SKM-1 (cell line): ENCODE data around the gene HBQ1.
"Not testable (repeated sequence)": the region's sequence is repeated elsewhere in the genome, so short reads cannot be mapped to it uniquely, and the experiment has no call there.

Experiments
- DNase-seq: peaks from one replicate; lab custom pipeline; 2025; ENCODE audit not compliant: unreplicated experiment; lab: John Stamatoyannopoulos, UW

Gene HBQ1

GRCh38 chr16:175011-175949 is 5.0 kb upstream of the HBQ1 start:
- DNase-seq = no peak

- DNase-seq = not testable (repeated sequence)
Observed at GRCh38 chr16:176006-176405, 4.3 kb upstream of the HBQ1 start.

- not testable (repeated sequence) for DNase-seq
Observed at GRCh38 chr16:176477-177382, 3.5 kb upstream of the HBQ1 start, which contains the start of gene HBA1. Gene HBA1 (plus strand): TSS chr16:176680. CDS start chr16:176717, 37 bp downstream.

- DNase-seq = peak; percentile 100
Observed at GRCh38 chr16:177394-177822, 2.9 kb upstream of the HBQ1 start.

- no peak for DNase-seq
Observed at GRCh38 chr16:177981-178667, 2.1 kb upstream of the HBQ1 start.

GRCh38 chr16:178668-179015 is 1.6 kb upstream of the HBQ1 start:
- no peak for DNase-seq

GRCh38 chr16:179211-180092 is 807 bp upstream of the HBQ1 start:
- DNase-seq = no peak

- DNase-seq = peak; percentile 49
Observed at GRCh38 chr16:180681-181564, 664 bp downstream of the HBQ1 start.

GRCh38 chr16:181565-182021 is 1.3 kb downstream of the HBQ1 start:
- no peak for DNase-seq

- DNase-seq = no peak
Observed at GRCh38 chr16:183005-183404, 2.7 kb downstream of the HBQ1 start.

- no peak for DNase-seq
Observed at GRCh38 chr16:185213-185612, 5.0 kb downstream of the HBQ1 start.

GRCh38 chr16:185691-186090 is 5.4 kb downstream of the HBQ1 start:
- no peak for DNase-seq

GRCh38 chr16:187330-187729 is 7.1 kb downstream of the HBQ1 start:
- no peak for DNase-seq

- no peak for DNase-seq
Observed at GRCh38 chr16:188674-189073, 8.4 kb downstream of the HBQ1 start.

- DNase-seq = no peak
Observed at GRCh38 chr16:189604-190186, 9.4 kb downstream of the HBQ1 start.

- no peak for DNase-seq
Observed at GRCh38 chr16:191831-192230, 11.6 kb downstream of the HBQ1 start.

GRCh38 chr16:192686-193085 is 12.4 kb downstream of the HBQ1 start:
- no peak for DNase-seq

GRCh38 chr16:193441-193840 is 13.2 kb downstream of the HBQ1 start:
- DNase-seq = no peak

GRCh38 chr16:194516-194915 is 14.3 kb downstream of the HBQ1 start:
- DNase-seq = no peak
